OCI-LY7 (cell line): ENCODE measurements around the gene CEACAM6.

Experiments used
- EZH2phosphoT487 ChIP-seq: fragments of 200-600 bp; sonication (generic); IDR thresholded peaks from 2 replicates; pipeline ENCODE4 v1.6.1; 2018; ENCODE audit warnings: low read depth, borderline replicate concordance, mild to moderate bottlenecking, mixed run types, antibody characterized with exemption, low read length, moderate library complexity, mixed read lengths
- TF ChIP-seq, protein P1 (sequence below): fragments of 200-600 bp; sonication (generic); conservative IDR thresholded peaks from 2 replicates; pipeline ENCODE4 v1.5.1; 2014; ENCODE audit warnings: mild to moderate bottlenecking, antibody characterized with exemption, low read length, moderate library complexity, mixed read lengths

DNA sequence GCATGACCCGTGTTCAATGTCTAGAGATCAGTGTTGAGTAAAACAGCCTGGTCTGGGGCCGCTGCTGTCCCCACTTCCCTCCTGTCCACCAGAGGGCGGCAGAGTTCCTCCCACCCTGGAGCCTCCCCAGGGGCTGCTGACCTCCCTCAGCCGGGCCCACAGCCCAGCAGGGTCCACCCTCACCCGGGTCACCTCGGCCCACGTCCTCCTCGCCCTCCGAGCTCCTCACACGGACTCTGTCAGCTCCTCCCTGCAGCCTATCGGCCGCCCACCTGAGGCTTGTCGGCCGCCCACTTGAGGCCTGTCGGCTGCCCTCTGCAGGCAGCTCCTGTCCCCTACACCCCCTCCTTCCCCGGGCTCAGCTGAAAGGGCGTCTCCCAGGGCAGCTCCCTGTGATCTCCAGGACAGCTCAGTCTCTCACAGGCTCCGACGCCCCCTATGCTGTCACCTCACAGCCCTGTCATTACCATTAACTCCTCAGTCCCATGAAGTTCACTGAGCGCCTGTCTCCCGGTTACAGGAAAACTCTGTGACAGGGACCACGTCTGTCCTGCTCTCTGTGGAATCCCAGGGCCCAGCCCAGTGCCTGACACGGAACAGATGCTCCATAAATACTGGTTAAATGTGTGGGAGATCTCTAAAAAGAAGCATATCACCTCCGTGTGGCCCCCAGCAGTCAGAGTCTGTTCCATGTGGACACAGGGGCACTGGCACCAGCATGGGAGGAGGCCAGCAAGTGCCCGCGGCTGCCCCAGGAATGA, 48.4 kb upstream of the CEACAM6 start:
- TF ChIP-seq, protein P1, sequence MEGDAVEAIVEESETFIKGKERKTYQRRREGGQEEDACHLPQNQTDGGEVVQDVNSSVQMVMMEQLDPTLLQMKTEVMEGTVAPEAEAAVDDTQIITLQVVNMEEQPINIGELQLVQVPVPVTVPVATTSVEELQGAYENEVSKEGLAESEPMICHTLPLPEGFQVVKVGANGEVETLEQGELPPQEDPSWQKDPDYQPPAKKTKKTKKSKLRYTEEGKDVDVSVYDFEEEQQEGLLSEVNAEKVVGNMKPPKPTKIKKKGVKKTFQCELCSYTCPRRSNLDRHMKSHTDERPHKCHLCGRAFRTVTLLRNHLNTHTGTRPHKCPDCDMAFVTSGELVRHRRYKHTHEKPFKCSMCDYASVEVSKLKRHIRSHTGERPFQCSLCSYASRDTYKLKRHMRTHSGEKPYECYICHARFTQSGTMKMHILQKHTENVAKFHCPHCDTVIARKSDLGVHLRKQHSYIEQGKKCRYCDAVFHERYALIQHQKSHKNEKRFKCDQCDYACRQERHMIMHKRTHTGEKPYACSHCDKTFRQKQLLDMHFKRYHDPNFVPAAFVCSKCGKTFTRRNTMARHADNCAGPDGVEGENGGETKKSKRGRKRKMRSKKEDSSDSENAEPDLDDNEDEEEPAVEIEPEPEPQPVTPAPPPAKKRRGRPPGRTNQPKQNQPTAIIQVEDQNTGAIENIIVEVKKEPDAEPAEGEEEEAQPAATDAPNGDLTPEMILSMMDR: peak; percentile 100
- no peak for TF ChIP-seq EZH2phosphoT487
